Suppressor macrophage treated with lipopolysaccharide for 1 hour (primary cell): ENCODE measurements around the gene TMEM80.
"Not testable (repeated sequence)": the region's sequence is repeated elsewhere in the genome, so short reads cannot be mapped to it uniquely, and the experiment has no call there.

Experiments
- DNase-seq, 3 donors: peaks; one replicate each; pipeline ENCODE4 v3.0.0-alpha.2; 2020 to 2022

Gene TMEM80

DNA sequence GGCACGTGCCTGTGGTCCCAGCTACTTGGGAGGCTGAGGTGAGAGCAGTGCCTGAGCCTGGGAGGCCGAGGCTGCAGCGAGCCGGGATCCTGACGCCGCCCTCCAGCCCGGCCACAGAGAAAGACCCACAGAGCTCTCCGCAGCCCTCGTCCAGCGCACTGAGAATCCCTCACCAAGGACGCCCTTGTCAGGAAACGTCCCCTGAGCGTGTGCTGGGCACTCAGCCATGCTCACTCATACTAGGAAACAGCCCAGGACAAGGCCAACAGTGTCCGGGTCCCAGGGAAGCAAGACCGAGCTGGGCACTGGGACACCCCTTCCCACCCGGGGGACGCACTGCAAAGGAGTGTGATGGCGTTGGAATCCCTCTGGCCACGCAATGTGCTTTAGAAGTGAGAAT, 15.1 kb upstream of the TMEM80 start:
- no peak for DNase-seq

DNA sequence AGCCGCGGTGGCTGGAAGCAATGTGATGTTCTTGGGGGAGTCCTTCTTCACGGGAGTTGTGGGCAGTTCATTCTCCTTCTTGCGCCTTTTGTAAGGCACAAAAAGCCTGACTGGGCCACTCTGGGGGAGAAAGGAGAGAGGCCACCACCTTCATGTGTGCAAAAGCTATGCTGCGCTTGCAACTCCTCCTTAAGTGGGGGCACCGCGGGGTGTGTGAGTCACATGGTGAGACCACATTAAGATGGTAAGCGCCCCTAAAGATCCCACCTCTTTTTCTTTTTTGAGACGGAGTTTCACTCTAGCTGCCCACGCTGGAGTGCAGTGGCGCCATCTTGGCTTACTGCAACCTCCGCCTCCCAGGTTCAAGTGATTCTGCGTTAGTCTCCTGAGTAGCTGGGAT, 14.6 kb upstream of the TMEM80 start:
- DNase-seq = no peak

DNA sequence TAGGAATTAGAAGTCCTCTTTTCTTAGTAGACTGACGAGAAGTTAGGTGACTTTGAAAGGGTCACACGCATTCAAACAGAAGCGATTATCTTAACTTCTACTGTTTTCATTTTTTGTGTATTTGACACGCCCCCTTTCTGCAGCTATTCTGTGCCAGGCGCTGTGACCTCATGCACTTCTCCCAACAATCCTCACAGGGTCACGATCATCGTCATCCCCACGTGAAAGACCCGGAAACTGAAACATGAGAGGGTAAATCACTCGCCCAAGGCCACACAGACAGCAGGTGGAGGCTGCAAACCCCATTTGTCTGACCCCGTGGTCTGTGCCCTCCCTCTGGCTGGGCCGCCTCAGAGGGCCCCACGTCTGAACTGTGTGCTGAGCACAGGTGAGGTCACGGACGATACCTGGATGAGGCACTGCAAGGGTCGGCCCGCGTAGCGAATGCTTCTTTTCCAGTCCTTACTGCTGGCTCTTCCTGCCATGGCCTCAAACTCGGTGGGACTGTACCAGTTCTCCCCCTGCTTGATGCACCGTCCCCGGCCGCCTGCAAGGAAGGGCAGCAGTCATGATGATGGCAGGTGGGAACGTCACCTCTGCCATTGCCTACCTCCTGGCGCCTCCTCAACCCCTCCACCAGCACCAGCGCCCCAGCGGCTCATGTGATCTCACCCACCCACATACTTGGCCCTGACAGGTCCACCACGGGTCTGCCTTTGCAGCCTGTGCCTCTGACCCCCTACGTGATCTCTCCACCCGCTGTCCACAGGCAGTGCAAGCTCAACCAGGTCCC, 9.0 kb upstream of the TMEM80 start:
- no peak for DNase-seq

DNA sequence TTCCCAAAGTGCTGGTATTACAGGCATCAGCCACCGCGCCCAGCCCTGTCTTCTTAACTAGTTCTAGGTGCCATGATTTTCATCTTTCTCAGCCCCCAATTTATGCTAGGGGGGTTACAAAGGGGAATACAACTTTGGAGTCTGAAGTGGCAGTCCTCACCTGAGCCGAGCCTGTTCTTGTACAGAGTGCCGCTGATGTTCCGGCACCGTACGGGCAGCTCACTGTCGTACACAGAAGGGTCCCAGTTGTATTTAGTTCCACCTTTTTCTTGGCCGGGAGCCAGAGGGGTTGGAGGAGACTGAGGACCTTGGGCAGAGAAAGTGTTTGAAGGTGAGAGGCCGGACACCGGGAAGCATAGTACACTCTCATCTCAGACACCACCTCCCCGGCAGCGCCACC, 7.9 kb upstream of the TMEM80 start:
- DNase-seq = no peak

DNA sequence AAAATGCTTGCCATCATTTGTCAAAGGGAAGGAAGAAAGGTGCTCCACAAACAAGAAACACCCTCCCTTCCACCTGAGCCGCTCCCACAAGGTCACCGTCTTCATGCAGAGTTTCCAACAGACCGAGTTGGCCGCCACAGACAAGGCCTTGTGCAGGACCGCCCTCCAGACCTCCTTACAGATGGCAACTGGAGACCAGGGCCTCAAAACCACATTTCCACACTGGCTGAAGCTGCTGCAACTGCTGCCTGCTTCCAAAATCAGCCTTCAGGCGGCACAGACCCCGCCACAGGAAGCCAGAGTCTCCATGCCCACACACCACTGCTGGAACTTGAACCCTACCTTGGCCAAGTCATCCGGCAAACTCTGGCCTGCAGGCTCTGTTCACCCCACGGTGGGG, 6.9 kb upstream of the TMEM80 start:
- DNase-seq = no peak

DNA sequence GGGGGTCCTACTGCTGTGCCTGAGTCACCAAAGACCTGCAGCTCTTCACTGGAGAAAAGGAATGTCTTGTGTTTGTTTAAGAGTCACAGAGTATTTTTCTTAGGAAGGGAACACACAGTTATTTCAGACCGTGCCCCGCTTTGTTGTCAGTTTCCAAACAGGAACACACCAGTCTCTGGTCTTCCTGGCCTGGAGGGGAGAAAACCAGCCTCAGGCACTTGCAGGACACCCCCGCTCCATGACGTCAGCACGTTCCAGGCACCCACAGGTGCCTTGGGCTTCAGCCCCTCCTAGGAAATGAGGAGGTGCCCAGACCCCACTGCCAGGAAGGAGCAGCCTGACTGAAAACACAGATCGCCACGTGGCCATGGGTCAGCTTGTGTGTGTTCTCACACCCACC, 6.0 kb upstream of the TMEM80 start:
- DNase-seq = no peak

DNA sequence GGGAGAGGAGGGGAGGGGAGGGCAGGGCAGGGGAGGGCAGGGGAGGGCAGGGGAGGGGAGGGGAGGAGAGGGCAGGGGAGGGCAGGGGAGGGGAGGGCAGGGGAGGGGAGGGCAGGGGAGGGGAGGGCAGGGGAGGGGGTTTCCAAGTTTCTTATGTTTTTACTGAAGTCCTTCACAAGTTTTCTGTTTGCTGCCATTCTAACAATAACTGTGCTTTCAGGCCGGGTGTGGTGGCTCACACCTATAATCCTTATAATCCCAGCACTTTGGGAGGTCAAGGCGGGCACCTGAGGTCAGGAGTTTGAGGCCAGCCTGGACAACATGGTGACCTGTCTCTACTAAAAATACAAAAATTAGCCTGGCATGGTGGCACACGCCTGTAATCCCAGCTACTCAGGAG, 5.4 kb upstream of the TMEM80 start:
- not testable (repeated sequence) for DNase-seq

DNA sequence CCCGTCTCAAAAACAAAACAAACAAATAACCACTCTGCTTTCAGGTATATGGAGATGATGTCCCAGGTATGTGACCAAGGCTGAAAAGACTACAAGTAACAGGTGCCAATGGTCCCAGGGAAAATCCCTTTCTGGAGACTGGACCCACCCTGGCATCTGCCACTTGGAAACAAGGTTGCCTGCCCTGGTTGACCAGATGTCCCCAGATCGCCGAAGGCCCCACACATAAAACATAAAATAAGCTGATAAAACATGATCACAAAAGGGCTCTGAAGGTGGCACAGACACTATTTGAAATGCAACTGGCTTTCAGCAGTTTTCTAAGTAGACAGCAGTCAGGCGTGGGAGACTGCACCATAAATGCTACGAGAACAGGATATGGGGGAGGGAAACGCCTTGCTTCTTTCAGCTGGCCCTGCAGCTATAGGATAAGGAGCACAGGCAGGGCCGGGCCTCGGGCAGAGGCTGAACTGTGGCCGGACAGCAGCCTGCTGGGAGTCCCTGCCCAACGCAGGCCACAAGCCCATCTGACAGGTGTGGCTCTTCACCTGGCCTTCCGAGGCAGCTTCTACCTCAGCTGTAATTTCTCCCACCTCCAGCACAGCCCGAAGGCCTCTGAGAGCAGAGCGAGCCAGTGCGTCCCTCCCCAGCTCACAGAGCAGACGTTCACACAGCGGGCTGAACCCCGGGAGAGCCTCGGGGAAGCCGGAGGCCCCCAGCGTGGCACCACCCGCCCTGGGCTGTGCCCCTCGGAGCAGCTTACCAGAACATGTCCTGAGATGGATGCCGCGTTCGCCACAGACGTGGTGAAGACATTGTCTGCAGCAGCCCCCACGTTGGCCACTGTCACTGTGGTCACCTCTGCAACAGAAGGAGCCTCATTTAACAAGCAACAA, 4.6 kb upstream of the TMEM80 start:
- DNase-seq = no peak

DNA sequence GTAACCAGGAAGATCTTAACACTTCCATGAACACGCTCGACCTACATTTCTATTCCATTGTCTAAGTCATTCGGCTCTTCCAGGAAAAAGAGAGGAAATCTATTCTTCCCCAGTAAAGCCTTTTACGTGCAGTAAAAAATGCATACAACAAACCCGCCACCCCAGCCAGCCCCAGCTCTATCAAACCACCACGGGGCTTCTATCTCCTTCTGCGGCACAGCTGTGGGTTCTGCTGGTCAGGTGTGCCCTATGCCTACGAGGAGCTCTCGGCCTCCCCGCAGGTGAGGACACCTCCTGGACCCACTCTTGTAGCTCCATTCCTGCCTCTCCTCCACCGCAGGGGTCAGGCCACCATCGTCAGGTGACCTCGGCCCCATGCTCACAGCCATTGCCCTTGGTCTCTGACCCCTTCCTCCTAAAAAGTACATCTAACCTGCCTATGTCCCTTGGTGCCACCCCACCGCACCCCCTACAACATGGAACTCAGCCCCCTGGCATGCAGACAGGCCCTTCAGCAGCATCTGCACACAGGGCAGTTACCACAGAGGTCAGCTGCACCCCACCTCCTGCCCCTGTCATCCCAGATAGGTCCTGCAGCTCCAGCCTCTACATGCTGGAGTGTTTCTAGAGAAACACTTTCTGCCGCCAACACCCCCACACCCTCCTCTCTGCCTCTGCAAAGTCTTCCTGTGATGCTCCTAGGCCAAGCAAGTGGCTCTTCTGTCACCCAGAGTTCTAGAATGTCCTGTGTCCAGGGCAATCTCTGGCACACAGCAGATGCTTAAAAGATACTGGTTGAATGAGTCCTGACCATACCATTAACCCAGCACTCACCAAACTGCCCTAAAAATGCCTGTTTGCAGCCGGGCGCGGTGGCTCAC, 3.7 kb upstream of the TMEM80 start:
- no peak for DNase-seq

DNA sequence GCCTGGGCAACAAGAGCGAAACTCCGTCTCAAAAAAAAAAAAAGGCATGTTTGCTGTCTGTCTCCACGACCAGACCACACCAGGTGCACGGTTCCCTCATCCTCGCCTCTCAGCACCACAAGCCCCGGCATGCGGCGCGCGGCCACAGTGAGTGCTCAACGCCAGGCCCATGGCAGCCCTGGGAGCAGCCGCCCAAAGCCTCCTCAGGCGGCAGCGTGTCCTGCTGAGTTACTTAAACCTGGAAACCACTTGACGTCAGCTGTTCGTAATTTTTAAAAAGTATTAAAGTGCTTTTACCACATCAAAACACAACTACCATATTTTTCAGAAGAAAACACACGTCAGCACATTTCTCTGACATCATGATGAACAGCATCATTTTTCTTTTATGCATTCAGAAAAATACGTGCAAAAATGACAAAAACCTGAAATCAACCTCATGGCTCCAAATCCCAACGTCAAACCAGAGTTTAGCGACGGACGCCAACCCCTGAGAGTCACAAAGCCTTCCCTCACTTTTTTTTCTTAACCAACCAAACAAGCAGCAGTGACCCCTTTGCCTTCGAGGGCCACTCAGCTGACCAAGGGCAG, 2.7 kb upstream of the TMEM80 start:
- no peak for DNase-seq

DNA sequence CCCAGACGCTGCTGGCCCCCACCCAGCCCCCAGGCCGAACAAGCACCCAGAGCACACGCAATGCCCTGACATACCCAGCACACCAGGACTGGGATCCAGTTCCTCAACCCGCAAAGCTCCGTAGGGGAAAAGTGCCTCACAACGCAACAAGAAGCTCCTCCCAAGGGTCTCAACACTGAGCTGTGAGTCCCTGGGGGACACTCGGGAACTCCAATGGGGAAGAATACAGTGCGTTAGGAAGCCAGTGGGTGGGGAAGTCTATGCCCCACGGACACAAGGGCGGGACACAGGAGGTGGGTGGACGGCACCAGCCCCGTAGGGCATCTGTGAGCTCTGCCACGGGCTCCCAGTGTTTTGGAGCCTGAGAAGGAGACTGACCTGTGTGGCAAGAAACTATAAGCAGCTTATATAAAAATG, 2.2 kb upstream of the TMEM80 start:
- peak; percentile 61 to 68 (median 64) for DNase-seq

DNA sequence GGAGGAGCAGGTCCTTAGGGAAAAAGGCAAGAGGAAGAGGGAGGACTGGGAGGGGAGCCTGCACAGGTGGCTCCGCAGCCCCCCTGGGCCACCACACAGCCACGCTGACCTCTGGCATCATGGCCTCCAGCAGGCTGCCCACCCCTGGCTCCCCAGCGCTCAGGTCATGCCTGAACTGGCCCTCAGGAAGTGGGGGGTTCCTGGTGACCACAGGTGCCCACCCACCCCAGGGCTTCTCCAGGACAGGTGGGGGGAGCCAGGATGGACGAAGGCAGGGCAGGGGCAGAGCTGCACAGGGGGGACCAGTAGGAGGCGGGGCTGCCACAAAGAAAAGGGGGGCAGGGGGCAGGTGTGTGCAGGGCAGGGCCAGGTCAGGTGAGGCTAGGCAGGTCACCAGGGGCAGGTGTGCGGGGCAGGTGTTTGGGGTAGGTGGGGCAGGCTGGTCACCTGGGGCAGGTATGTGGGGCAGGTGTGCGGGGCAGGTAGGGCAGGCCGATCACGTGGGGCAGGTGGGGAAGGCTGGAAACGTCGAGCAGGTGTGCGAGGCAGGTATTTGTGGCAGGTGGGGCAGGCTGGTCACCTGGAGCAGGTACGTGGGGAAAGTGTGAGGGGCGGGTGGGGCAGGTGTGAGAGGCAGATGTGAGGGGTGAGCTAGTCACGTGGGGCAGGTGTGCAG, 1.6 kb upstream of the TMEM80 start:
- DNase-seq = peak in 1 of 3 donors; percentile 14

DNA sequence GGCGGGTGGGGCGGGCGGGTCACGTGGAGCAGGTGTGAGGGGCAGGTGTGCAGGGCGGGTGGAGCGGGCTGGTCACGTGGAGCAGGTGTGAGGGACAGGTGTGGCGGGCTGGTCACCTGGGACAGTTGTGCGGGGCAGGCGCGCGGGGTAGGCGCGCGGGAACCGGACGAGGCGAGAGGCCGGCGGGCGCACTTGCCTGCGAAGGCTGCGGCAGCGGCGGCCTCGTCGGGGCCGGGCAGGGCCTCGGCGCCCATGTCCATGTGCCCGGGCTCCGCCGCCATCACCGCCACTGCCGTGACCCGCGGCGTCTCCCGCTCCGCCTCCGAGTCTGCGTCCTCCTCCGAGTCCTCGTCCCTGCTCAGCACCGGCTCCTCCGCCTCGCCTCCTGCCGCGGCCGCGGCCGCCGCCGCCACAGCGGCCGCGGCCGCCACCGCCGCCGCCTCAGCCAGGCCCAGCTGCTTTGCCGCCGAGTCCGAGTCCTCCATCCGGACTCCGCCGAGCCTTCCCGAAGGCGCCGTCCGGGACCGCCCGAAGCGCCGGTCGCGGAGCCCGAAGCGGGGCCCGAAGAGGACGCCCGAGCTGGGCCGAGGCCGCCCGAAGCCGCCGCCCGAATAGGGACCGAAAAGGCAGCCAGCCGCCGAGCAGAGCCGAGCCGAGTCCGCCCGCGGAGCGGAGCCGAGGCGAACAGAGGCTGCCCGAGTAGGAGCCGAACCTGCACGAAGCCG, 891 bp upstream of the TMEM80 start, which contains the start of gene DEAF1:
TSS of gene DEAF1 (minus strand) at position 660 of the 725 bp plus-strand sequence. CDS start at position 485, 175 bp downstream.
- peak; percentile 99 to 100 (median 99) for DNase-seq

DNA sequence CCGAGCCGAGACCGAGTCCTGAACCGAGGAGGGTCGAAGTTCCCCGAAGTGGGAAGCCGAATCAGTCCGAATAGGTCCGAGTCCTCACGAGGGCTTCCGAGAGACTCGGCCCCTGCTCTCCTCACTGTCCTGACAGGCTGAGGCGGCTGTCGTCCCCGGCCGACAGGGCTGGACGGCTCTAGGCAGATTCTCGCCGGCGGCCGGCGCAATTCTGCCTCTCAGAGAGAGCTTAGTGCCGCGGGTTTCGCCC, 403 bp upstream of the TMEM80 start:
- DNase-seq = no peak

DNA sequence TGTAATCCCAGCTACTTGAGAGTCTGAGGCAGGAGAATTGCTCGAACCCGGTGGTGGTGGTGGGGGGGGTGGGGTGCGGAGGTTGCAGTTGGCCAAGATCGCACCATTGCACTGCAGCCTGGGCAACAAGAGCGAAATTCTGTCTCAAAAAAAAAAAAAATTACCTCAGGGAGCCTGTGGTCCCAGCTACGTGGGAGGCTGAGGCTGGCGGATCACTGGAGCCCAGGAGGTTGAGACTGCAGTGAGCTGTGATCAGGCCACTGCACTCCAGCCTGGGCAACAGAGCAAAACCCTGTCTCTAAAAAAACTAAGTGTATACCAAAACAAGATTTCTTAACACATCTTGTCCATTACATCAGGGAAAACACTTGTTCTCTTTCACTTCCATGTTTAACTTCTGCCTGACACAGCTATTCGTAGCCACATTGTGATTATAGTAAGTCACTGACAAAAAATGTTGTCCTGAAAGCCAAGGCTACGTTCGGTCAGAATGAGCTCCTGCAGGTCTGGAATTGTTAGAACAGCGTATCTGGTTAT, 1.4 kb downstream of the TMEM80 start:
- peak; percentile 57 to 87 (median 82) for DNase-seq

DNA sequence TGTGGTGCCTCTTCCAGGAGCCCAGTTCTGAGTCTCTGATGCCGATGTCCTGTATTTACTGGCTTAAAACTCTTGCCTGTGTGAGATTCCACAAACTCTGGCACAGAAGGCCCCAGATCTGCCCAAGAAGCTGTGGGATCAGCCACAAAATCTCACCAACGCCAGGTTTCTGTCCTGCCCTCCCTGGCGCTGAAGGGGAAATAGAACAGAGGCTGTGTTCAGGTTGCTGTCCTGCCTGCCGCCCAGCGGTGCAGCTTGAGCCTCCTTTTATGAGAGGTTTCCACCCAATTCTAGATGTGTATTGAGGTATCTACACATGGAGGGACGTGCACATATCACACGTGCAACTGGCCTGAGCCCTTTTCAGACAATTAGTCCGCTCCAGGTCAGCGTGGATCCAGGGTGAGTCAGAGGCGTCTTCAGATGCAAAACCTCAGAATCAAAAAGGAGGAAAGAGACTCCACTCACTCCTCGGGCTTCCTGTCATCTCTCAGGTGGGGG, 2.2 kb downstream of the TMEM80 start:
- DNase-seq = peak; percentile 38 to 42 (median 40)

DNA sequence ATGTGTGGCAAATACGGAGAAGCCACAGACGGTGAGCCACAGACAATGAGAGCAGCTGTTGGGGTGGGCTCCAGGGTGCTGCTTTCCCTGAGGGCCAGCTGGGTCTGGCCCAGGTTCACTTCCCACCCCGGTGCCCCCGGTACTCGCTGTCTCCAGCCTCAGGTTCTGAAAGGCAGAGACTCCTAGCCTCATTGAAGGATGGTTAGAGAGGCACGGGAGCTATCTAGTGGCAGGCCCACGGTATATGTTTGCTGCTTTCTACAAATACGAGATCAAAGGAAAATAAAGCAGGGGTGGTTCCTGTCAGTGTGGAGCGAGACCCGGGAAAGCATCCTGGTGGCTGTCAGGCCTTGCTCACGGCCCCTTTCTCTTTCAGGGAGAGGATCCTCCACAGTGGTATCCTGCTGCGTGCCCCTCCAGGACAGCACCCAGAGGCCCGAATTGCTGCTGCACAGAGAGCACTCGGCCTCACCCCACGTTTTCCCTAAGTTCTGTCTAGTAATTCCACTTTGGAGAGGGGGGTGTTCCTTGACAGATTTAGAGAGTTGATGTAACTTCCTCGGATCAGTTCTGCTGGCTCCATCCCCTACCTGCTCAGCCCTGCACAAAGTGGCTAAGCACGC, 3.0 kb downstream of the TMEM80 start:
- DNase-seq = peak in 1 of 3 donors; percentile 12

DNA sequence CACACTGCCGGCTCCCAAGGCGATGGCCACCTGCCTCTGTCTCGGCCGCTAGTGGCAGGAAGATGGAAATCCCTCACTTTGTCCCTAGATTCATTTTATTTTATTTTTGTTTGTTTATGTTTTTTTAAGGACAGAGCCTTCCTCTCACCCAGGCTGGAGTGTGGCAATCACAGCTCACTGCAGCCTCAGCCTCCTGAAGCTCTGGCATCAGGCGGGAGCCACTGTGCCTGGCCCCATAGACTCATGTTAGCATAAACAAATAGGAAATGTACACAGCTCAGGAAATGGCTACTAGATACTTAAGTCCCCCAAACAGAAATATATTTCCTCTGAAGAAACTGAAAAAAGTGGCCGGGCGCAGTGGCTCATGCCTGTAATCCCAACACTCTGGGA, 3.5 kb downstream of the TMEM80 start:
- no peak for DNase-seq

DNA sequence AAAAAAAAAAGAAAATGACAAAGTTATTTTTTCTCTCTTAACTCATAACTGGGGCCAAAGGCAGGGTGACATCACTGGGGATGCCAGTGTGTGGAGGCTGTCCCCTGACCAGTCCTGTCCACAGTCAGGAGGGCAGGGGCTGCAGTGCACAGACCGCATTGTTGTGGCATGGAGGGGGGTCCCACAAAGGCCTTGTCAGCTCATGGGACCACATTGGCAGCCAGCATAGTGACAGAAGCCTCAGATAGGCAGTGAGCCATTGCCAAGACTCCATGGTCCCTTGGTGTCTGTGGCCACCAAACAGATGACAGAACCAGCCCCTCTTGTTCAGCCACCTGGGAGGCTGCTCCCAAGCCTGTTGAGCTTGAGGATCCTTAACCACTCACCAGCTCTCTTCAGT, 4.1 kb downstream of the TMEM80 start:
- peak in 1 of 3 donors; percentile 33 for DNase-seq

DNA sequence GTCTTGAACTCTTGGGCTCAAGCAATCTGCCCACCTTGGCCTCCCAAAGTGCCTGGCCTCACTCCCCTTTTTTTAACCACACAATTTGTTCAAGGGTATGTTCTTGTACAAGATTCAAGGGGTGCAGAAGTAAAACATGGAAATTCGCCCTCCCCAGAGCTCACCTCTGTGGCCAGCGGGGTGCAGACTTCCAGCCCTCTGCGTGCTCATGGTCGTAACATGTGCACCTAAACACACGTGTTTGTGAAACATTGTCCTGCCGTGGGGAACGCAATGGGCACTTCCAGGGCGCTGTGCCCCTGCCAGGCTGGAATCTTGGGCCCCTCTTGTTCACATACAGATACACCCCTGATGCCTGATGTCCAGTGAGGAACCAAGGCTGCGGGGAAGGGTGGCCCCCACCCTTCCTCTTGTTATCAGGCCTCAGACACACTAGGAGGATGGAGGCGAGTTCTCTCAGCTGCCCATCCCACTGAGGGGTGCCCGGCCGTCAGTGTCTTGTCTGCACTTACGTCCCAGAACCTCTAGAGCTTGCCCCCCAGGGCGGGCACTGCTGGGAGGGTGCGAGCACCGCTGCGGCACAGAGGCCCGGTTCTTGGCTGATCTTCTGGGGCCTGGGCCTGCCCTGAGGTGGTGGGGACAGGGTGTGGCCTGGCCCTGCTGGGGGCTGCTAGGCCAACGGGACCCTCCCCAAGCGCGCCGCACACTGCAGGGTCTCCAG, 6.3 kb downstream of the TMEM80 start:
- DNase-seq = no peak
